GM18858 (cell line): Measurements from ENCODE around the gene TMEM200C.
A peak's percentile ranks its signal among the peaks of the same experiment; 100 is the strongest.
"Not testable (repeated sequence)": the region's sequence is repeated elsewhere in the genome, so short reads cannot be mapped to it uniquely, and the experiment has no call there.

Experiments
- ATAC-seq: cut with Tn5 transposase; IDR thresholded peaks from one replicate; pipeline ENCODE4 v1.9.1; 2021; ENCODE audit not compliant: unreplicated experiment

The TMEM200C gene

GRCh38 chr18:5892823-5893431 lies 2.4 kb downstream of the TMEM200C start:
- no peak for ATAC-seq

- no peak for ATAC-seq
Observed at GRCh38 chr18:5891854-5892215, 3.5 kb downstream of the TMEM200C start.

- no peak for ATAC-seq
Observed at GRCh38 chr18:5891184-5891853, 4.0 kb downstream of the TMEM200C start.

- peak; percentile 69 for ATAC-seq
Observed at GRCh38 chr18:5890331-5891183, 4.8 kb downstream of the TMEM200C start.

- ATAC-seq: no peak
Observed at GRCh38 chr18:5885361-5885760, 10.0 kb downstream of the TMEM200C start.

GRCh38 chr18:5884375-5884774 lies 10.9 kb downstream of the TMEM200C start:
- peak; percentile 64 for ATAC-seq

- ATAC-seq: no peak
Observed at GRCh38 chr18:5879479-5879882, 15.8 kb downstream of the TMEM200C start.

GRCh38 chr18:5876891-5877290 lies 18.4 kb downstream of the TMEM200C start:
- no peak for ATAC-seq

GRCh38 chr18:5874336-5874735 lies 21.0 kb downstream of the TMEM200C start:
- ATAC-seq: no peak

- no peak for ATAC-seq
Observed at GRCh38 chr18:5872886-5873285, 22.4 kb downstream of the TMEM200C start.

GRCh38 chr18:5871426-5871825 lies 23.9 kb downstream of the TMEM200C start:
- ATAC-seq: no peak

- ATAC-seq: peak; percentile 88
Observed at GRCh38 chr18:5868218-5868854, 27.0 kb downstream of the TMEM200C start.

GRCh38 chr18:5865521-5865920 lies 29.8 kb downstream of the TMEM200C start:
- ATAC-seq: no peak

- not testable (repeated sequence) for ATAC-seq
Observed at GRCh38 chr18:5862127-5862526, 33.2 kb downstream of the TMEM200C start.

GRCh38 chr18:5857180-5857579 lies 38.1 kb downstream of the TMEM200C start:
- ATAC-seq: no peak

GRCh38 chr18:5853253-5853652 lies 42.1 kb downstream of the TMEM200C start:
- ATAC-seq: no peak

GRCh38 chr18:5851998-5852397 lies 43.3 kb downstream of the TMEM200C start:
- ATAC-seq: no peak

- no peak for ATAC-seq
Observed at GRCh38 chr18:5842653-5843052, 52.7 kb downstream of the TMEM200C start.

GRCh38 chr18:5841518-5841917 lies 53.8 kb downstream of the TMEM200C start:
- no peak for ATAC-seq

- ATAC-seq: no peak
Observed at GRCh38 chr18:5840547-5840946, 54.8 kb downstream of the TMEM200C start.

GRCh38 chr18:5840025-5840424 lies 55.3 kb downstream of the TMEM200C start:
- no peak for ATAC-seq
